GM12892 (cell line): ENCODE data around the gene SPOCK1.

Experiments
- DNase-seq: peaks from one replicate; pipeline ENCODE4 v3.0.0; 2011; ENCODE audit not compliant: insufficient read length
- FAIRE-seq: peaks from 2 replicates; lab custom pipeline; 2011; peaks lifted over from hg19 to GRCh38; lab: Jason Lieb, UNC
- POLR2A ChIP-seq: IDR thresholded peaks from 2 replicates; pipeline ENCODE4 v1.6.1; 2011; ENCODE audit warnings: low read depth, low read length, control low read depth
- POLR2AphosphoS5 ChIP-seq: IDR thresholded peaks from 2 replicates; pipeline ENCODE4 v1.6.1; 2011; ENCODE audit warnings: low read depth, low read length, control low read depth
- TAF1 ChIP-seq: IDR thresholded peaks from 2 replicates; pipeline ENCODE4 v1.6.1; 2011; ENCODE audit warnings: low read depth, mild to moderate bottlenecking, control low read depth, low read length, borderline replicate concordance

The SPOCK1 gene

DNA sequence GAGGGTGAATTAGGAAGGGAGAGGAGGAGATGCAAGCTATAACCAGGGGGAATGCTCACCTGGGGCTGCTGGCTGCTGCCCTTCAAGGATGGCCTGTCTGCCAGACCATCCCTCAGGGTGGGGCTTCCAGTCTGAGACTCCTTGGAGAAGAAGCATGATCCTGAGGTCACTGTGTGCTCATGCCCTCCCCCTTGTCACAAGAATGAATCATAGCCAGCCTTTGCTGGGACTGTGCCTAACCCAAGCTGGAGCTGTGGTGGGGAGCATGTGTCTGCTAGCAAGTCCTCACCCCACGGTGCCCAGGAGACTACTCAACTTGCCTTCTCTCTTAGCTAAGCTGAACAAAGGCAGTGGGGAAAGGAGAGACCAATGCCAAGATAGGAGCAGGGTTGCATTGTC is 463.6 kb downstream of the SPOCK1 start:
- no peak for TF ChIP-seq POLR2A
- no peak for TF ChIP-seq POLR2AphosphoS5
- TF ChIP-seq TAF1, result no peak
- DNase-seq (no peak), FAIRE-seq (no peak)

DNA sequence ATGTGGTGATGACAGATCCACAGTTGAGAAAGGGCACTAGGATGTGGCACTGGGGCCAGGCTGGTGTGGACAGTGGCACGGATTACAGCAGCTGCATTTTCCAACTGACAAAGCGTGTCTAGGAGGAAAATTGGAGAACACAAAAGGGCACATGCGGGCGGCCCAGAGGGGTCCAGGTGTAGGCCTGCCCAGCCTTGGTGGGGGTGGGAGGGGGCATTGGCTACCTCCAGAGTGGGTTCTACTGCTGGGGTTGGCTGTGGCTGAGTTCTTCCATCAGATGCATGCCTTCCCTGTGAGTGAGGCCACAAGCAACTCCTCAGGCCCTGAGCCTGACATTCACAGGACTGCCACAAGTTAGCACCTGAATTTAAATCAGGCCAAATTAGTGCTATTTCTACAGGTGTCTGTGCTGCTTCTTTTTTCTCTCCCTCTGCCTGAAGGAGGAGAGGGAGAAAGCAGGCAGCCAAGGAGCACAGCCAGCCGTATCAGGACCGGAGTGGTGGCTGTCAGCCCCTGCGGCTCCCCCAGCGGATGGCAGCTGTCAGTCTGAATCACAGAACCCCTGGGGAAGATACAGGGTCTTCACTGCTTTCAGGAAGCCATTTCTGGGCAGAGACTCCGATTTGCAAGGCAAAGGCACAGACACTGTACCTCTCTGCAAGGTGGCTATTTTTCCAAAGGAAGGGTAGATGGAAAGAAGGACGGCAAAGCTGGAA is 464.2 kb downstream of the SPOCK1 start:
- FAIRE-seq, result no peak
- DNase-seq, result no peak
- no peak for TF ChIP-seq POLR2AphosphoS5
- no peak for TF ChIP-seq TAF1
- TF ChIP-seq POLR2A, result no peak

DNA sequence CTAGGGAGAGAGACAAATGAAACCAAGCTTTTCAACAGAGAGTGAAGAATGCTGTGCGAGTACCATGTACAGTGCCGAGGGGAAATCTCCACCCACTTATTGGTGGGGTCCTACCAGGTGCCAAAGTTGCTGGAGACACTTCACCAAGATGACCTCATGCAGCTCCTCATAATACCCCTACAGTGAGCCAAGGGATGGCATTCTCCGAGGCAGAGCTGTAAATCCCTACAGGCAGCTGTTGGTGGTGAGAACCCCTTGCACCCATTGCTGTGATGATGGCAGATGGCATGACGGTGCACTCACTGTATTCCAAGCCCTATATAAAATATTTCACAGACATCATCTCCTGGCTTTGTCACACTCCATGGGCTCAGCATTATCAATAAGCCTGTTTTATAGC is 464.9 kb downstream of the SPOCK1 start:
- FAIRE-seq (no peak), DNase-seq (no peak)
- TF ChIP-seq POLR2A (no peak), TAF1 (no peak), POLR2AphosphoS5 (no peak)

GRCh38 chr5:137032929-137033328 is 466.2 kb downstream of the SPOCK1 start:
- no peak for TF ChIP-seq TAF1
- no peak for TF ChIP-seq POLR2AphosphoS5
- TF ChIP-seq POLR2A, result no peak
- no peak for DNase-seq
- FAIRE-seq, result no peak

GRCh38 chr5:137027758-137028157 is 471.4 kb downstream of the SPOCK1 start:
- FAIRE-seq (no peak), DNase-seq (no peak)

DNA sequence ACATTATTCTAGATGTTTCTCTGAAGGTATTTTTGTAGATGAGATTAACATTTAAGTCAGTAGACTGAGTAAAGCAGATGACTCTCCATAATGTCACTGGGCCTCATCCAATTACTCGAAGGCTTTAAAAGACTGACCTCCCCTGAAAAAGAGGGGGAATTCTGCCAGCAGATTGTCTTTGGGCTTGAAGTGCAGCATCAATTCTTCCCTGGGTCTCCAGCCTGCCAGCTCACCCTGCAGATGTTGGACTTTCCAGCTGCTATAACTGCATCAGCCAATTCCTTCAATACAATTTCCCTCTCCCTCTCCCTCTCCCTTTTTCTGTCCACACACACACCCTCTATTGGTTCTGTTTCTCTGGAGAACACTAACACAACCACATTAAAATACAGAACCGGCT is 472.8 kb downstream of the SPOCK1 start:
- FAIRE-seq, result no peak
- TF ChIP-seq TAF1, result no peak
- no peak for DNase-seq

More at GRCh38 chr5:137027758-137028157, 471.4 kb downstream of the SPOCK1 start:
- TF ChIP-seq POLR2A, result no peak
- TF ChIP-seq TAF1, result no peak
- TF ChIP-seq POLR2AphosphoS5, result no peak

DNA sequence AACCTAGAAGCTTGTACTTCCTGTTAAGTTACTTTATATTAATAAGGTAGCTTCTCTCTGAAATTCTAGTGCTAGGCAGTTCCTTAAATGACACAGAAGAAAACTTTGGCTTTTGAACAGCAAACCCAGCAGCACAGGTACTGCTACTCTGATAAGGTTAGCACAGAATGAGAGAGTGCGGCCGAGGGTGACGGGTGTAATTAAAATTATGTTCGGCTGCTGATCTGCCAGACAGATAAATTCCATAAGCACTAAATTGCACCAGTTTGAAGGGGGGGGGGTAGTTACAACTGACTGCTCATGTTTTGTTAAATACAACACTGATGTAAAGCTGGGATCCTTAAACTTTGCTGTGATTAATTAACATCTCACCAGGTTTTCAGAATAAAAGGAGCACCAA is 475.1 kb downstream of the SPOCK1 start:
- FAIRE-seq, result no peak

GRCh38 chr5:137023371-137023770 is 475.8 kb downstream of the SPOCK1 start:
- TF ChIP-seq TAF1 (no peak), POLR2A (no peak), POLR2AphosphoS5 (no peak)
- DNase-seq, result no peak
- no peak for FAIRE-seq

More for the DNA sequence above, 475.1 kb downstream of the SPOCK1 start:
- TF ChIP-seq POLR2A (no peak), POLR2AphosphoS5 (no peak), TAF1 (no peak)
- DNase-seq, result no peak

DNA sequence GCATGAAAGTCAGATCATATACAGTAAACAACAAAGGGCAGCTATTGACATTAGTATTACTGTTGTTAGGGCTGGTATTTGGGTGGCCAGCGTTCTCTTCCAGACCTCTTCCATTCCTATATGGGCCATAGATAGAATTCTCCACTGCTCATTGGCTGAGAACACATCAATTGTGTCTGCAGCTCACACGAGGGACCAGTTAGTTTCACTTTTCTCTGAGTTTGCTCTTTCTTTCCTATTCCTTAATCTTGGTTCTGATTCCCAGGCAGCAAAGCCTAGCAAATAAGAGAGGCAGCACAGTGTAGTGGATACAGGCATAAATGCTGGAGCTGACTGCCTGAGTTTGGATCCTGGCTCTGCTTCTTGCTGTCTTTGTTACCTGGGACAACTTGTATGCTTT is 476.4 kb downstream of the SPOCK1 start:
- FAIRE-seq (no peak), DNase-seq (no peak)
- TF ChIP-seq TAF1, result no peak
- TF ChIP-seq POLR2A, result no peak
- TF ChIP-seq POLR2AphosphoS5, result no peak

- no peak for FAIRE-seq
- DNase-seq, result no peak
- TF ChIP-seq TAF1 (no peak), POLR2AphosphoS5 (no peak), POLR2A (no peak)
Measured at GRCh38 chr5:137022043-137022442, 477.1 kb downstream of the SPOCK1 start.

- no peak for TF ChIP-seq TAF1
- no peak for TF ChIP-seq POLR2A
- TF ChIP-seq POLR2AphosphoS5, result no peak
- DNase-seq, result no peak
- FAIRE-seq, result no peak
Measured at GRCh38 chr5:137019229-137019628, 479.9 kb downstream of the SPOCK1 start.

DNA sequence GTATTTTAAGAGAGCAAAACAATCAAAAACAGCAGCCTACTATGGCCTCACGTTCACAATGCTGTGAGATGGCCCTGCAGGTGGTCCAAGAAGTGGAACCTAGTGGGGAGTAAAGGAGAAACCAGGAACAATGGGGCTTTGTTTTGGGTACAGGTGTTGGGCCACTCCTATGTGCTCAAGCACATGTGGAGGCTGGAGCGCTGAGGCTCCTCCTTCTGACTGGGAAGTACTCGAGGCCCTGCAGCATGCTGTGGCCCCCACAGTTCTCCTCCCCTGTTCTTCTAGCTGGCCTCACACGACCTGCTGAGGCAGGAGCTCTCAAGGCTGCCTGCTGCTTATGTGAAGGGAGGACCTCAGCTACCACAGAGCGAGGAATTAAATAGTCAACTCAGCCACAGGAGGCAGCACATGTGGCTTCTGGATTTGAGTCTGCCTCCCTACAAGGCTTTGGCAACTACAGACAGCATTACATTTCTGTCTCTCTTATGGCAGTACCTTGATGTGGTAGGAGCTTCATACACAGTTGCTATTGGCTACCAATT is 482.3 kb downstream of the SPOCK1 start:
- no peak for TF ChIP-seq POLR2AphosphoS5
- TF ChIP-seq POLR2A, result no peak
- no peak for TF ChIP-seq TAF1
- FAIRE-seq, result no peak
- no peak for DNase-seq
